ENCODE measurements around the gene GPHN. TPM values are rescaled to one million over a fixed set of nuclear protein-coding genes. Genes with fewer than 3 reads are reported as not detected.

The GPHN gene
- total RNA-seq, 1 donor from 2014 or later = 12.9 TPM

DNA sequence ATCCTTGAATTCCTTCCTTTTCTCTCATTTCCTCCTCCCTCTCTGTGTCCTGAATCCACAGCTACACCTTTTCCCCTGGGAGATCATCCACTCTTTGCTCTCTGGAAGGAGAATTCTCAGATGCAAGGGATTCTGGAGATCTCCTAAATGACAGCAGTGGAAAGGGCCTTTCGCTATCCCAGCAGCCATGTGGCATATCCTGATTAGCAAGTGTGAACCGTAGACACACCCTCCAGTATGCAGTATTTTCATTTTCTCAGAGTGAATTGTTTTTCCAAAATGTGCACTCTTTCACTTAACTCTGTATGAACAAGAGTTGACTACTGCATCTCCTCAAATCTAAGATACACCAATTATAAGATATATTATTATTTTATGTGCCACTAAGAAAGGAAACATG, 687.3 kb downstream of the GPHN start:
- Histone ChIP-seq H3K27me3 (ENCODE audit: control insufficient read depth, insufficient read depth, low read length) (no peaks in the 10 kb centered on the region), H3K4me3 (ENCODE audit: low read depth, low read length) (no peak overlapping the region), H3K36me3 (ENCODE audit: control insufficient read depth, insufficient read depth, low read length) (no peaks in the 10 kb centered on the region)
- TF ChIP-seq, protein P1, sequence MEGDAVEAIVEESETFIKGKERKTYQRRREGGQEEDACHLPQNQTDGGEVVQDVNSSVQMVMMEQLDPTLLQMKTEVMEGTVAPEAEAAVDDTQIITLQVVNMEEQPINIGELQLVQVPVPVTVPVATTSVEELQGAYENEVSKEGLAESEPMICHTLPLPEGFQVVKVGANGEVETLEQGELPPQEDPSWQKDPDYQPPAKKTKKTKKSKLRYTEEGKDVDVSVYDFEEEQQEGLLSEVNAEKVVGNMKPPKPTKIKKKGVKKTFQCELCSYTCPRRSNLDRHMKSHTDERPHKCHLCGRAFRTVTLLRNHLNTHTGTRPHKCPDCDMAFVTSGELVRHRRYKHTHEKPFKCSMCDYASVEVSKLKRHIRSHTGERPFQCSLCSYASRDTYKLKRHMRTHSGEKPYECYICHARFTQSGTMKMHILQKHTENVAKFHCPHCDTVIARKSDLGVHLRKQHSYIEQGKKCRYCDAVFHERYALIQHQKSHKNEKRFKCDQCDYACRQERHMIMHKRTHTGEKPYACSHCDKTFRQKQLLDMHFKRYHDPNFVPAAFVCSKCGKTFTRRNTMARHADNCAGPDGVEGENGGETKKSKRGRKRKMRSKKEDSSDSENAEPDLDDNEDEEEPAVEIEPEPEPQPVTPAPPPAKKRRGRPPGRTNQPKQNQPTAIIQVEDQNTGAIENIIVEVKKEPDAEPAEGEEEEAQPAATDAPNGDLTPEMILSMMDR (IDR thresholded peaks at IDR 0.05; ENCODE audit: insufficient read depth, low read length, poor library complexity, severe bottlenecking) = no peak
- no peak for DNase-seq (ENCODE audit: low read depth)

DNA sequence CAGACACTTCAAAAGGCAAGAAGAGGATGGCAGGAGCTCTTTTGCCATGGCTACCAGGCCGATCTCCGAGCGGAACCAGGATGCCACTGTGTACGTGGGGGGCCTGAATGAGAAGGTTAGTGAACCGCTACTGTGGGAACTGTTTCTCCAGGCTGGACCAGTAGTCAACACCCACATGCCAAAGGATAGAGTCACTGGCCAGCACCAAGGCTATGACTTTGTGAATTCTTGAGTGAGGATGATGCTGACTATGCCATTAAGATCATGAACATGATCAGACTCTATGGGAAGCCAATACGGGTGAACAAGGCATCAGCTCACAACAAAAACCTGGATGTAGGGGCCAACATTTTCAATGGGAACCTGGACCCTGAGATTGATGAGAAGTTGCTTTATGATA, 691.1 kb downstream of the GPHN start:
- no peaks in the 10 kb centered on the region for H3K36me3 ChIP-seq (ENCODE audit: control insufficient read depth, insufficient read depth, low read length)

DNA sequence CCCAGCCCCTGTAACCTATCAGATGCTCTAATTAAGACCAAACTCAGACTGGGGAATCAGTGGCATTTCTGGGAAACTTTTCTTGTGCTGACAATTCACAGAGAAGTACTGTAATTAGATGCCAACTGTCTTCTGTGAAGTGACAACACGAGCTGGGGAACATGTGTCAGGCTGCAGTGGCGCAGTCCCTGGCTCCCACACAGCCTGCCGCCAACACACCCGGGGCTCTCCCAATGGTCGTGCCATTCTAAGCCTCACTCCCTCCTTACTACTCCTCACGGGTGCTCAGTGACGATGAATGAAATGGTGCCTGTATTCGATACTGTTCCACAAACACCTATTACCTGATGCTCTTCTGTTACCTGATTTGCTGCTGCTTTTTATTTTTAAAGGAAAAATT, 699.9 kb downstream of the GPHN start:
- Histone ChIP-seq H3K4me3 (ENCODE audit: low read depth, low read length) (no peak overlapping the region), H3K27me3 (ENCODE audit: control insufficient read depth, insufficient read depth, low read length) (no peaks in the 10 kb centered on the region), H3K36me3 (ENCODE audit: control insufficient read depth, insufficient read depth, low read length) (no peaks in the 10 kb centered on the region)
- TF ChIP-seq, protein P1 (IDR thresholded peaks at IDR 0.05; ENCODE audit: insufficient read depth, low read length, poor library complexity, severe bottlenecking) = no peak
- no peak for DNase-seq (ENCODE audit: low read depth)

More for the DNA sequence above, 691.1 kb downstream of the GPHN start:
- Histone ChIP-seq H3K4me3 (ENCODE audit: low read depth, low read length) (no peak overlapping the region), H3K27me3 (ENCODE audit: control insufficient read depth, insufficient read depth, low read length) (no peaks in the 10 kb centered on the region)
- no peak for DNase-seq (ENCODE audit: low read depth)
- TF ChIP-seq, protein P1 (IDR thresholded peaks at IDR 0.05; ENCODE audit: insufficient read depth, low read length, poor library complexity, severe bottlenecking) = no peak

DNA sequence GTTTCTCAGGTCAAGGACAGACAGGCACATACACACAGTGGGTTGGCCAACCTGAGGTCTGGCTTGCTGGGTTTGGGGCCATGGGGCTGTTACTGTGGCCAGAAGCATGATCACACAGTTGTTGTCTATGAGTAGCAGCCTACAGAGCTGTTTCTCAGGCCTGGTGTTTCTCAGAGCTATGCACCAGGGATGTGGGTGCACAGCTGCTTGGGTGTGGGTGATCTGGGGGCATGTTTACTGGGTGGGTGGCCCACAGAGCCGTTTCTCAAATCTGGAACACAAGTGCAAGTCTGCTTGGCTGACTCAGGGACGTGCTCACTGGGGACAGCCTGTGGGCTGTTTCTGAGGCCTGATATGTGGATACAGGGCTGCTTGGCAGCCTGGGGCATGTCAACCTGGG, 710.2 kb downstream of the GPHN start:
- no peaks in the 10 kb centered on the region for H3K36me3 ChIP-seq (ENCODE audit: control insufficient read depth, insufficient read depth, low read length)
- H3K27me3 ChIP-seq (ENCODE audit: control insufficient read depth, insufficient read depth, low read length) = no peaks in the 10 kb centered on the region
- DNase-seq (ENCODE audit: low read depth) = no peak
- TF ChIP-seq, protein P1 (IDR thresholded peaks at IDR 0.05; ENCODE audit: insufficient read depth, low read length, poor library complexity, severe bottlenecking) = no peak
- no peak overlapping the region for H3K4me3 ChIP-seq (ENCODE audit: low read depth, low read length)

DNA sequence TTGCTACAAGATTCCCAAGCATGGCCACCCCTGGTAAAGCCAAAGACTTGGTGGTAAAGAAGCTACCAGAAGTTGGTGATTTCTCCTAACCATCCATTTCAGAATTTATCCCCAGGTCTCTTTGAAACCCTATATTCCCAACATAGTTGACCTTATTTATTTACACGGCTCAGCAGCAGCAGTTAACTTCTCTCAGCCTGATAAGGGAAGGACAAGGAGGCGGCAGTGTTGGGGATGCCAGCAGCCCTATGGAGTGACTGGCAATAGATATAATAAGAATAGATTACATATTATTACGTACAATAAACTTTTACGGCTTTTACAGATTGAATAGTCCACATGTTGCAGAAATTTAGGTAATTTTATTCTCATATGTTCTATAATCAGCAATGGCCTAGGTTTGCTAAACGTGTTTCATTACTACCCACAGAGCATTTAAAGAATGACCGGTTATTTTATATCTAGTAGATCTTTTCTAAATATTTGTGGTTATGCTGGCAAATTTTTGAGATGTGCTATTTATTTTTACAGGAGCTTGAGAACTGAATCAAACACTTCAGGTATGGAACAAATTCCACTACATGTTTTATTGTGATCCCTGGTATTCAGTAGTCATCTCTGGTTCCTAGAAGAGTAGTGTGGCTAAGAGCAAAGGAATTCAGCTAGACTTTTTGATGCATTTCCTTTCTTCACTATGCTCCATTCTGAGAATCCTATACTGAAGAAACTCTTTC, 713.5 kb downstream of the GPHN start:
- Histone ChIP-seq H3K36me3 (ENCODE audit: control insufficient read depth, insufficient read depth, low read length) (no peaks in the 10 kb centered on the region), H3K27me3 (ENCODE audit: control insufficient read depth, insufficient read depth, low read length) (no peaks in the 10 kb centered on the region), H3K4me3 (ENCODE audit: low read depth, low read length) (no peak overlapping the region)
- no peak for DNase-seq (ENCODE audit: low read depth)
- TF ChIP-seq, protein P1 (IDR thresholded peaks at IDR 0.05; ENCODE audit: insufficient read depth, low read length, poor library complexity, severe bottlenecking) = no peak

DNA sequence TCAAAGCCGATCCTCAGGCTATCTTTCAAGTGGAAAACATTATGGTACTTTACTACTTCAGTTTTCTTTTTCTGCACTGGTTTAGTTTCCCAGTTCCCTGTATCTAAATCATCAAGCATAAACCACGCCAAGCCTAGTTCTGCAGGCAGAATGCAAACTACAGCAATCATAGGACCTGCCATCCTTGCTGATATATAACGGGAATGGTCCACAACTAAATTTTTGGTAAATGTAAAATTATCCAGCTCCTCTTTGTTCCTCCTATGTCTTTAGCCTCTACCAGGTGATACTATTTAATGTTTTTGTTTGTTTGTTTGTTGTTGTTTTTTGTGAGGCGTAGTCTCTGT, 714.0 kb downstream of the GPHN start:
- TF ChIP-seq, protein P1 (IDR thresholded peaks at IDR 0.05; ENCODE audit: insufficient read depth, low read length, poor library complexity, severe bottlenecking) = no peak
- H3K27me3 ChIP-seq (ENCODE audit: control insufficient read depth, insufficient read depth, low read length) = no peaks in the 10 kb centered on the region
- no peaks in the 10 kb centered on the region for H3K36me3 ChIP-seq (ENCODE audit: control insufficient read depth, insufficient read depth, low read length)
- H3K4me3 ChIP-seq (ENCODE audit: low read depth, low read length) = no peak overlapping the region
- no peak for DNase-seq (ENCODE audit: low read depth)

Measured in kidney epithelial cell (primary cell).